Transverse colon (tissue), 3 donors: ENCODE results near the gene NIPSNAP2.

Source experiments
- EP300 ChIP-seq: sonication (generic); formaldehyde crosslinking; IDR thresholded peaks from one replicate; pipeline ENCODE4 v1.6.1; 2017; ENCODE audit warnings: antibody characterized with exemption, low read depth
- TF ChIP-seq, protein P1 (sequence below), 5 experiments: fragments of 200-600 bp in 3 of 5; fragments of 450-650 bp in 2 of 5; sonication (generic) in 3 of 5; IDR thresholded peaks; 1 replicate in 2 of 5; 2 replicates in 3 of 5; pipeline ENCODE4 v1.5.1; 2016 to 2017; ENCODE audit warnings: antibody characterized with exemption in 5 of 5, inconsistent platforms in 3 of 5, mild to moderate bottlenecking in 2 of 5, moderate library complexity in 1 of 5

DNA sequence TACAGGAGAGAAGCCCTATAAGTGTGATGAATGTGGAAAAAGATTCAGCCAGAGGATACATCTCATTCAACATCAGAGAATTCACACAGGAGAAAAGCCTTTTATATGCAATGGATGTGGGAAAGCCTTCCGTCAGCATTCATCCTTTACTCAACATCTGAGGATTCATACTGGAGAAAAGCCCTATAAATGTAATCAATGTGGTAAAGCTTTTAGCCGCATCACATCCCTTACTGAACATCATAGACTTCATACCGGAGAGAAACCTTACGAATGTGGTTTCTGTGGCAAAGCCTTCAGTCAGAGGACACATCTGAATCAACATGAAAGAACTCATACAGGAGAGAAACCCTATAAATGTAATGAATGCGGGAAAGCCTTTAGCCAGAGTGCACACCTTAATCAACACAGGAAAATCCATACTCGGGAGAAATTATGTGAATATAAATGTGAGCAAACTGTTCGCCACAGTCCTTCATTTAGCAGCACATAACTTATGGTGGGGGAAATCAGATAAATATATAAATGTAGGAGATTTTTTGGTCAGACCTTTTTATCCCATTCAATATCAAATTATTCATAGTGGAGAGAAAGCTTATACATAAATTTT is 24.8 kb upstream of the NIPSNAP2 start:
- TF ChIP-seq, protein P1, sequence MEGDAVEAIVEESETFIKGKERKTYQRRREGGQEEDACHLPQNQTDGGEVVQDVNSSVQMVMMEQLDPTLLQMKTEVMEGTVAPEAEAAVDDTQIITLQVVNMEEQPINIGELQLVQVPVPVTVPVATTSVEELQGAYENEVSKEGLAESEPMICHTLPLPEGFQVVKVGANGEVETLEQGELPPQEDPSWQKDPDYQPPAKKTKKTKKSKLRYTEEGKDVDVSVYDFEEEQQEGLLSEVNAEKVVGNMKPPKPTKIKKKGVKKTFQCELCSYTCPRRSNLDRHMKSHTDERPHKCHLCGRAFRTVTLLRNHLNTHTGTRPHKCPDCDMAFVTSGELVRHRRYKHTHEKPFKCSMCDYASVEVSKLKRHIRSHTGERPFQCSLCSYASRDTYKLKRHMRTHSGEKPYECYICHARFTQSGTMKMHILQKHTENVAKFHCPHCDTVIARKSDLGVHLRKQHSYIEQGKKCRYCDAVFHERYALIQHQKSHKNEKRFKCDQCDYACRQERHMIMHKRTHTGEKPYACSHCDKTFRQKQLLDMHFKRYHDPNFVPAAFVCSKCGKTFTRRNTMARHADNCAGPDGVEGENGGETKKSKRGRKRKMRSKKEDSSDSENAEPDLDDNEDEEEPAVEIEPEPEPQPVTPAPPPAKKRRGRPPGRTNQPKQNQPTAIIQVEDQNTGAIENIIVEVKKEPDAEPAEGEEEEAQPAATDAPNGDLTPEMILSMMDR (IDR thresholded peaks at IDR 0.05) = no peak
- TF ChIP-seq EP300 = no peak
